Esophagus squamous epithelium (tissue), 4 donors: Measurements from ENCODE around the gene RPL7L1.

Experiments used
- POLR2A ChIP-seq, 4 donors: fragments of 450-650 bp; IDR thresholded peaks; one replicate each; pipeline ENCODE4 v1.6.1; 2017; ENCODE audit warnings: antibody characterized with exemption in 4 of 4, mild to moderate bottlenecking in 4 of 4, moderate library complexity in 3 of 4
- TF ChIP-seq, protein P1 (sequence below), 6 experiments: fragments of 450-650 bp in 4 of 6; fragments of 200-600 bp in 2 of 6; sonication (generic) in 2 of 6; IDR thresholded peaks; one replicate each; pipeline ENCODE4 v1.5.1; 2016 to 2019; ENCODE audit warnings: antibody characterized with exemption in 6 of 6, mild to moderate bottlenecking in 4 of 6, moderate library complexity in 4 of 6

DNA sequence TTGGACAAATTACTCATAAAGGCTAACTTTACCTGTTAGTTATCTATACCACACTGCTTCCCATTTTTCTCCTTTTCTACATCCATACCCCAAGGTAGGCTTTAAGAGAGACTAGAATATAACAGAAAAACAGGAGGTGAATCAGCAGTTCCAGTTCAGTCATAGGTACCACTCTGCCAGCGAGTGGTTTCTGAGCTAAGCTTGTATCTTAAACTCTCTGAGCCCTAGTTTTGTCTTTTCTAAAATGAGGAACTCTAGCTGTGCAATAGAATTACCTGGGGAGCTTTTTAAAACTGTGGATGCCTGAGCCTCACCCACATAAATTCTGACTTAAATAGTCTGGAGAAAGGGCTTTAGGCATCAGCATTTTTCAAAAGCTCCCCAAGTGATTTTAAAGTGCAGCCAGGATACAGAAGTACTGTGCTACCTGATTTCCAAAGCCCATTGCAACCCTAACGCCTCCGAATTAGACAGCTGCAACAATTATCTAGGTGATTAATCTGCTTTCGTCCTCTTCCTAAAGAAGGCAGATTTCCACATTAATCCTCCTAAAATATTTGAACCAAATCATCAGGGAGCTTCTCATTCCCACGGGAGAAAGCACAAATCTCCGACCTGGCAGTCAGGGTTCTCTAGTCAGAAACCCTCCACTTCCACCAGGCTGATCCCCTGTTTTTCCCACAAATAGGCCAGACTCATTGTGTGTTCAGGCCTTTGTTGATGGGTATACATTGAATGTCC lies 37.4 kb upstream of the RPL7L1 start:
- TF ChIP-seq, protein P1, sequence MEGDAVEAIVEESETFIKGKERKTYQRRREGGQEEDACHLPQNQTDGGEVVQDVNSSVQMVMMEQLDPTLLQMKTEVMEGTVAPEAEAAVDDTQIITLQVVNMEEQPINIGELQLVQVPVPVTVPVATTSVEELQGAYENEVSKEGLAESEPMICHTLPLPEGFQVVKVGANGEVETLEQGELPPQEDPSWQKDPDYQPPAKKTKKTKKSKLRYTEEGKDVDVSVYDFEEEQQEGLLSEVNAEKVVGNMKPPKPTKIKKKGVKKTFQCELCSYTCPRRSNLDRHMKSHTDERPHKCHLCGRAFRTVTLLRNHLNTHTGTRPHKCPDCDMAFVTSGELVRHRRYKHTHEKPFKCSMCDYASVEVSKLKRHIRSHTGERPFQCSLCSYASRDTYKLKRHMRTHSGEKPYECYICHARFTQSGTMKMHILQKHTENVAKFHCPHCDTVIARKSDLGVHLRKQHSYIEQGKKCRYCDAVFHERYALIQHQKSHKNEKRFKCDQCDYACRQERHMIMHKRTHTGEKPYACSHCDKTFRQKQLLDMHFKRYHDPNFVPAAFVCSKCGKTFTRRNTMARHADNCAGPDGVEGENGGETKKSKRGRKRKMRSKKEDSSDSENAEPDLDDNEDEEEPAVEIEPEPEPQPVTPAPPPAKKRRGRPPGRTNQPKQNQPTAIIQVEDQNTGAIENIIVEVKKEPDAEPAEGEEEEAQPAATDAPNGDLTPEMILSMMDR (IDR thresholded peaks at IDR 0.05): no peak
- TF ChIP-seq POLR2A (IDR thresholded peaks at IDR 0.05): no peak
